H1 (cell line): ENCODE measurements around the gene ZBTB20. TPM values are rescaled to one million over a fixed set of nuclear protein-coding genes. Genes with fewer than 3 reads are reported as not detected.

Source experiments
- CEBPB ChIP-seq: IDR thresholded peaks from 2 replicates; pipeline ENCODE4 v1.6.1; 2012; ENCODE audit warnings: low read depth, low read length
- EZH2 ChIP-seq: fragments of 200-600 bp; sonication (generic); IDR thresholded peaks from 2 replicates; pipeline ENCODE4 v1.7.1; 2012; ENCODE audit warnings: low read depth, mild to moderate bottlenecking, moderate library complexity, low read length, inconsistent platforms; ENCODE audit not compliant: severe bottlenecking
- GTF2F1 ChIP-seq: IDR thresholded peaks from 2 replicates; pipeline ENCODE4 v1.6.1; 2012; ENCODE audit warnings: low read depth, low read length, improper control_type of control experiment, borderline replicate concordance
- RNF2 ChIP-seq: fragments of 200-900, 300-1000 bp; sonication (generic); IDR thresholded peaks from 2 replicates; pipeline ENCODE4 v1.7.1; 2016; ENCODE audit warnings: borderline replicate concordance, low read depth, mild to moderate bottlenecking, antibody characterized with exemption, low read length; ENCODE audit not compliant: poor library complexity, severe bottlenecking; ENCODE audit errors: missing control alignments
- SP2 ChIP-seq: IDR thresholded peaks from 2 replicates; pipeline ENCODE4 v1.6.1; 2012; ENCODE audit warnings: mild to moderate bottlenecking, low read length, inconsistent platforms
- SP4 ChIP-seq: IDR thresholded peaks from 2 replicates; pipeline ENCODE4 v1.6.1; 2012; ENCODE audit warnings: low read length, inconsistent platforms
- SRF ChIP-seq: IDR thresholded peaks from 2 replicates; pipeline ENCODE4 v1.6.1; 2011; ENCODE audit warnings: mild to moderate bottlenecking, low read depth, low read length, moderate library complexity
- TBP ChIP-seq: IDR thresholded peaks from 2 replicates; pipeline ENCODE4 v1.6.1; 2011; ENCODE audit warnings: low read depth, low read length, improper control_type of control experiment
- polyA plus RNA-seq, 7 experiments: library from polyadenylated mRNA; depleted of rRNA in 3 of 7; stranded (reverse) in 5 of 7; unstranded in 2 of 7; fragments of >200 nt in 5 of 7; fragments of 200-250 nt in 2 of 7; gene quantifications; 1 replicate in 5 of 7; 2 replicates in 1 of 7; 4 replicates in 1 of 7; pipeline versions ENCODE4 v1.2.1 to v1.2.3, GENCODE V29; 2011 to 2013; ENCODE audit warnings: missing spikeins in 2 of 7, mixed read lengths in 2 of 7
- total RNA-seq: library from RNA; stranded (reverse); fragmentation: NEBNext Ultra II Directional; extraction: Animal tissue kit (Norgen Biotek cat#: 25700); gene quantifications from 2 replicates; pipeline ENCODE4 v1.2.1, GENCODE V29; 2021
- TF ChIP-seq, protein P1 (sequence below), 3 experiments: IDR thresholded peaks; 1 replicate in 2 of 3; 2 replicates in 1 of 3; pipeline versions ENCODE4 v1.5.1 to v1.6.1; 2011; ENCODE audit warnings: low read length in 3 of 3, mild to moderate bottlenecking in 3 of 3, inconsistent platforms in 2 of 3, low read depth in 1 of 3, moderate library complexity in 1 of 3; ENCODE audit not compliant: insufficient read depth in 1 of 3; ENCODE audit errors: control extremely low read depth in 1 of 3

The ZBTB20 gene
- total and polyA plus RNA-seq, 2 of the 8 experiments (the other 6 are each of a cell fraction or from before 2014, with no cell fraction given): 0.35 to 1.3 TPM

DNA sequence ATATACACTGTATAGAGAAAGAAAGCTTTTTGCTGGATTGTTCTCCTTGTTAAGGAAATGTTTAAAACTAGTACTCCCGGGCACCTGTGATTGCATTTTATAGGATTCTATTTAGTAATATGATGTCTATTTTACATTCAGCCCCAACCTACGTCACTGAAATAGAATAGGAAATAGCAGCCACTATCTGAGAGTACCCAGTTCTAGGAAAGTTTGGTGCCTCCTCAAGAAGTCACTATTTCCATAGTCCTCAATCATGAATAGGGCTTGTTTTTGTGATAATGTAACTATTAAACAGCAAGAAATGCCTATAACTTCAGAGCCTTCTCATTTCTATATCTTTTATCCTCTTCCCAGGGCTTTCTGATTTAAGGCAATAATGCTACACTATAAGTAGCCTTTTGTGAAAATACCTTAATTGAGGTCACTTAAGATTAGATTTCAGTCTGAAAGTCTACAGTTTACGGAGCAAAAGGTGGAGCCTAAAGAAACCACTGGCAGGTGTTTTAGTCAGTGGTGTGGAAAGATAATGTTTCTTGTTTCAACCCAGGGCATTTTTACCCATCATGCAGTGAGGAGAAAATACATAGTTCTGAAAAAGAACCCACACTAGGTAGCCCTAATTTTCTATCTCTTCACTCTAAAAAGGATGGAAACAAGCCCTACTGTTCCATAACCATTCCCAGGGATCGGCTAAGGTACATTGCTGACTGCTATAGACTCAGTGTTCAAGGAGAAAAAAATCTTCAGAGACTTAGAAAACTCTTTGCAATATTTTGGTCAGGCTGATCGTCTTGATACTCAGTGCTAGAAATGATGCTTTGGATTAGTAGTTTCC, 814.5 kb downstream of the ZBTB20 start (continued):
- TF ChIP-seq SRF: no peak
- TF ChIP-seq SP4: no peak
- no peak for TF ChIP-seq EZH2
- no peak for TF ChIP-seq TBP
- TF ChIP-seq RNF2: no peak
- TF ChIP-seq GTF2F1: no peak
- no peak for TF ChIP-seq SP2
- TF ChIP-seq CEBPB: no peak
- TF ChIP-seq, protein P1, sequence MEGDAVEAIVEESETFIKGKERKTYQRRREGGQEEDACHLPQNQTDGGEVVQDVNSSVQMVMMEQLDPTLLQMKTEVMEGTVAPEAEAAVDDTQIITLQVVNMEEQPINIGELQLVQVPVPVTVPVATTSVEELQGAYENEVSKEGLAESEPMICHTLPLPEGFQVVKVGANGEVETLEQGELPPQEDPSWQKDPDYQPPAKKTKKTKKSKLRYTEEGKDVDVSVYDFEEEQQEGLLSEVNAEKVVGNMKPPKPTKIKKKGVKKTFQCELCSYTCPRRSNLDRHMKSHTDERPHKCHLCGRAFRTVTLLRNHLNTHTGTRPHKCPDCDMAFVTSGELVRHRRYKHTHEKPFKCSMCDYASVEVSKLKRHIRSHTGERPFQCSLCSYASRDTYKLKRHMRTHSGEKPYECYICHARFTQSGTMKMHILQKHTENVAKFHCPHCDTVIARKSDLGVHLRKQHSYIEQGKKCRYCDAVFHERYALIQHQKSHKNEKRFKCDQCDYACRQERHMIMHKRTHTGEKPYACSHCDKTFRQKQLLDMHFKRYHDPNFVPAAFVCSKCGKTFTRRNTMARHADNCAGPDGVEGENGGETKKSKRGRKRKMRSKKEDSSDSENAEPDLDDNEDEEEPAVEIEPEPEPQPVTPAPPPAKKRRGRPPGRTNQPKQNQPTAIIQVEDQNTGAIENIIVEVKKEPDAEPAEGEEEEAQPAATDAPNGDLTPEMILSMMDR (IDR thresholded peaks at IDR 0.05; ENCODE audit: control extremely low read depth in 1 of 3, insufficient read depth in 1 of 3, low read depth in 1 of 3, low read length in 3 of 3): no peak
- TF ChIP-seq, all 59 proteins: peak for 0
